Peyer's patch (tissue), 4 donors: ENCODE measurements around the gene FBXO17.
"Not testable (repeated sequence)": the region's sequence is repeated elsewhere in the genome, so short reads cannot be mapped to it uniquely, and the experiment has no call there.

Source experiments
- POLR2A ChIP-seq, 2 donors: fragments of 450-650 bp; IDR thresholded peaks; one replicate each; pipeline ENCODE4 v1.5.1; 2017; ENCODE audit warnings: antibody characterized with exemption in 2 of 2, mild to moderate bottlenecking in 2 of 2, moderate library complexity in 2 of 2
- TF ChIP-seq, protein P1 (sequence below), 6 experiments: fragments of 450-650 bp in 4 of 6; fragments of 200-600 bp in 2 of 6; sonication (generic) in 1 of 6; IDR thresholded peaks; one replicate each; pipeline ENCODE4 v1.5.1; 2017 to 2019; ENCODE audit warnings: antibody characterized with exemption in 6 of 6, mild to moderate bottlenecking in 3 of 6, moderate library complexity in 1 of 6

DNA sequence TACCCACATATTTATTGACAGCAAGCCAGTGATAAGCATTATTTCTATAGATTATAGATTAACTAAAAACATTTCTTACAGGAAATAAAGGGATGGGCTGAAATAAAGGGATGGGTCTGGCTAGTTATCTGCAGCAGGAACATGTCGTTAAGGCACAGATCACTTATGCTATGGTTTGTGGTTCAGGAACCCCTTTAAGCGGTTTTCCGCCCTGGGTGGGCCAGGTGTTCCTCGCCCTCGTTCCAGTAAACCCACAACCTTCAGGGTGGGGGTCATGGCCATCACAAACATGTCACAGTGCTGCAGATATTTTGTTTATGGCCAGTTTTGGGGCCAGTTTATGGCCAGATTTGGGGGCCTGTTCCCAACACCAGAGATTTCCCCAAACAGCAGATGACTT, 34.1 kb downstream of the FBXO17 start:
- TF ChIP-seq POLR2A (IDR thresholded peaks at IDR 0.05), result not testable (repeated sequence)
- TF ChIP-seq, protein P1, sequence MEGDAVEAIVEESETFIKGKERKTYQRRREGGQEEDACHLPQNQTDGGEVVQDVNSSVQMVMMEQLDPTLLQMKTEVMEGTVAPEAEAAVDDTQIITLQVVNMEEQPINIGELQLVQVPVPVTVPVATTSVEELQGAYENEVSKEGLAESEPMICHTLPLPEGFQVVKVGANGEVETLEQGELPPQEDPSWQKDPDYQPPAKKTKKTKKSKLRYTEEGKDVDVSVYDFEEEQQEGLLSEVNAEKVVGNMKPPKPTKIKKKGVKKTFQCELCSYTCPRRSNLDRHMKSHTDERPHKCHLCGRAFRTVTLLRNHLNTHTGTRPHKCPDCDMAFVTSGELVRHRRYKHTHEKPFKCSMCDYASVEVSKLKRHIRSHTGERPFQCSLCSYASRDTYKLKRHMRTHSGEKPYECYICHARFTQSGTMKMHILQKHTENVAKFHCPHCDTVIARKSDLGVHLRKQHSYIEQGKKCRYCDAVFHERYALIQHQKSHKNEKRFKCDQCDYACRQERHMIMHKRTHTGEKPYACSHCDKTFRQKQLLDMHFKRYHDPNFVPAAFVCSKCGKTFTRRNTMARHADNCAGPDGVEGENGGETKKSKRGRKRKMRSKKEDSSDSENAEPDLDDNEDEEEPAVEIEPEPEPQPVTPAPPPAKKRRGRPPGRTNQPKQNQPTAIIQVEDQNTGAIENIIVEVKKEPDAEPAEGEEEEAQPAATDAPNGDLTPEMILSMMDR (IDR thresholded peaks at IDR 0.05), result not testable (repeated sequence)
